ENCODE data around the gene DIPK1B. TPM values are rescaled to one million over a fixed set of nuclear protein-coding genes. Genes with fewer than 3 reads are reported as not detected.

The DIPK1B gene
- total and polyA plus RNA-seq, 10 donors, result 5.2 to 26.5 (median 12.3) TPM

- TF ChIP-seq POLR2AphosphoS5 (IDR thresholded peaks at IDR 0.05), result no peak
- TF ChIP-seq CTCF (IDR thresholded peaks at IDR 0.05 in 8 of 11, conservative IDR thresholded peaks at IDR 0.05 in 3 of 11), result no peak
- TF ChIP-seq POLR2A (IDR thresholded peaks at IDR 0.05), result no peak
- peak overlapping the region in 2 of 8 donors; percentile 99 for H3K27ac ChIP-seq
Observed at GRCh38 chr9:136689108-136689460, 23.3 kb upstream of the DIPK1B start.

DNA sequence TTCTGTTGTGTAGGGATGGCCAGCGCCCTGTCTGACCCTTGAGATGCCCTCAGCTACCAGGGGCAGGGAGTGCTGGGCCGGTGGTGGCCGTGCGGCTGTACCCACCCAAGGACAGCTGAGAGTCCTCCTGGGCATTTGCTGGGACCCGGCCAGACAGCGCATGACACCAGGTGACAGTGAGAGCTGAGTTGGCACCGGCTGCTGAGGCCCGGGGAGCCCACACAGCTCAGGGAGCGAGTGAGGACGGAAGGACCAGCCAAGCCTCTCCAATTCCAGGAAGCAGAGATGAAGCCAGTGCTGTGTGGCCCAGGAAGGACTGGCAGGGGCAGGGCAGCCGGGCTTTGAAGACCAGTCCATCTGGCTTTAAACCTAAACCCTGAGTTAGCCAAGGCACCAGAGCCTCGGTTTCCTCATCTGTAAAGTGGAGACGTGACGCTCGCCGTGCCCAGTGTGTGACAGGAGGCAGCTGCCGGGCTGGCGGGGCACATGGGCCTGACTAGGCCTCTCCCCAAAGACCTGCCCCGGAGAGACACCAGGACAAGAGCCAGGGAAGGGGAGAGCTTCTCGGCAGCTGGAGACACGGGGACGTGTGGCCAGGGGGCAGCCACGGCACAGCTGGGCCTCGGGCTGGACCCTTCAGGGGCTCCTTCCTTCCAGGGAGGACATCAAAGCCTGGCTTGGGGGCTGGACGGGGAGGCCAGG, 22.1 kb upstream of the DIPK1B start:
- Histone ChIP-seq H3K9me3 (no peaks in the 10 kb centered on the region), H3K4me3 (no peak overlapping the region), H3K27ac (no peak overlapping the region), H3K36me3 (no peaks in the 10 kb centered on the region), H3K4me1 (peaks cover 19 to 57% (median 40%) of the 10 kb centered on the region in 6 donors), H3K27me3 (replicated peaks in 1 of 7) (peaks cover 0 to 15% (median 0%) of the 10 kb centered on the region in 7 donors)
- no peak for DNase-seq
- 89 to 96% (median 90%) methylated on average over 9 to 25 of the region's 25 CpGs for WGBS, 5 donors
- TF ChIP-seq POLR2A (IDR thresholded peaks at IDR 0.05) (no peak), POLR2AphosphoS5 (IDR thresholded peaks at IDR 0.05) (no peak), CTCF (IDR thresholded peaks at IDR 0.05 in 8 of 11, conservative IDR thresholded peaks at IDR 0.05 in 3 of 11) (no peak)
- intact Hi-C loops (cut with DNase I; ENCODE audit: low total_unique reads), result no loop called here

More at GRCh38 chr9:136689108-136689460, 23.3 kb upstream of the DIPK1B start:
- Histone ChIP-seq H3K36me3 (peaks cover 0 to 8% (median 0%) of the 10 kb centered on the region in 6 donors), H3K27me3 (replicated peaks in 1 of 7) (peaks cover 0 to 6% (median 0%) of the 10 kb centered on the region in 7 donors), H3K4me1 (peaks cover 20 to 60% (median 45%) of the 10 kb centered on the region in 6 donors), H3K4me3 (no peak overlapping the region), H3K9me3 (no peaks in the 10 kb centered on the region)
- no peak for DNase-seq
- intact Hi-C loops (cut with DNase I; ENCODE audit: low total_unique reads), result no loop called here
- 69 to 81% (median 76%) methylated on average over 6 to 7 of the region's 7 CpGs for WGBS, 5 donors

DNA sequence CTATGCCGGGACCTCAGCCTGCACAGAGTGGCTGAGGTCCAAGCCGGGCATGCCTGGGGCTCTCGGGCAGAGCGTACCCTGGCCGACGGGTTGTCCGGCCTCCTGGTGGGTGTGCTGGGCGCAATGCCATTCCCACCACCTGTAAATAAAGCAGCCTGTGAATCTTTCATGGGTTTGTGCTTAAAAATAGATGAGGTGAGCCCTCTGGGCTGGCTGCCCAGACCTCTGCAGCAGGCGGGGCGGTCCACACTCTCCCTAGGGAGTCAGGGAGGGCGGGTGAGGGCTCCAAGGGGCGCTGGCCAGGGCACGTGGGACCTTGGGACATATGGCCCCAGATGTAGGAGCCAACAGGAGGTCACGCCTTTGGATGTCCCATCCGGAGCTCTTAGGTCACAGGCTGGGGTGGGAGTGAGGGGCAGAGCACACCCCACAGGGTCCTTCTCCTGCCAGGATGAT, 21.5 kb upstream of the DIPK1B start:
- no peaks in the 10 kb centered on the region for H3K36me3 ChIP-seq
- intact Hi-C loops (cut with DNase I; ENCODE audit: low total_unique reads), result no loop called here
- DNase-seq, result no peak
- no peak overlapping the region for H3K4me3 ChIP-seq
- no peak overlapping the region for H3K27ac ChIP-seq
- H3K27me3 ChIP-seq (replicated peaks in 1 of 7), result peaks cover 0 to 21% (median 0%) of the 10 kb centered on the region in 7 donors
- H3K9me3 ChIP-seq, result no peaks in the 10 kb centered on the region
- H3K4me1 ChIP-seq, result peaks cover 13 to 57% (median 36%) of the 10 kb centered on the region in 6 donors
- 86 to 97% (median 89%) methylated on average over 4 to 15 of the region's 15 CpGs for WGBS, 5 donors
- no peak for TF ChIP-seq CTCF (IDR thresholded peaks at IDR 0.05 in 8 of 11, conservative IDR thresholded peaks at IDR 0.05 in 3 of 11)
- no peak for TF ChIP-seq POLR2A (IDR thresholded peaks at IDR 0.05)
- no peak for TF ChIP-seq POLR2AphosphoS5 (IDR thresholded peaks at IDR 0.05)

GRCh38 chr9:136691316-136692184, 20.8 kb upstream of the DIPK1B start:
- intact Hi-C loops (cut with DNase I; ENCODE audit: low total_unique reads), result no loop called here

More at GRCh38 chr9:136691316-136692184, 20.8 kb upstream of the DIPK1B start:
- peaks cover 0 to 28% (median 0%) of the 10 kb centered on the region in 7 donors for H3K27me3 ChIP-seq (replicated peaks in 1 of 7)
- no peak for TF ChIP-seq POLR2AphosphoS5 (IDR thresholded peaks at IDR 0.05)
- no peak for TF ChIP-seq POLR2A (IDR thresholded peaks at IDR 0.05)
- TF ChIP-seq CTCF (IDR thresholded peaks at IDR 0.05 in 8 of 11, conservative IDR thresholded peaks at IDR 0.05 in 3 of 11), result no peak
- no peaks in the 10 kb centered on the region for H3K9me3 ChIP-seq
- H3K27ac ChIP-seq, result no peak overlapping the region
- H3K36me3 ChIP-seq, result no peaks in the 10 kb centered on the region
- WGBS, 5 donors, result 88 to 94% (median 91%) methylated on average over 15 to 29 of the region's 29 CpGs
- no peak overlapping the region for H3K4me3 ChIP-seq
- DNase-seq, result no peak
- peaks cover 7 to 57% (median 35%) of the 10 kb centered on the region in 6 donors for H3K4me1 ChIP-seq
